Caki2 (cell line): Measurements from ENCODE around the gene MATN4. TPM values are rescaled to one million over a fixed set of nuclear protein-coding genes. Genes with fewer than 3 reads are reported as not detected.

Source experiments
- DNase-seq: peaks from one replicate; pipeline ENCODE4 v3.0.0-alpha.2; 2015; ENCODE audit warnings: low read depth
- in situ Hi-C: cut with HindIII; loops from 2 replicates; pipeline ENCODE4 v1.10.0; 2016; ENCODE audit warnings: low sequenced_read_pairs, low pct_unique_long_range_greater_than_20kb, mixed read lengths
- total RNA-seq: library from RNA; depleted of rRNA; stranded (reverse); fragments of >200 nt; shearing (Covaris generic); gene quantifications from 2 replicates; pipeline ENCODE4 v1.2.3, GENCODE V29; 2014; ENCODE audit warnings: low replicate concordance

The MATN4 gene
- total RNA-seq, 1 experiment from 2014 or later: 0.10 TPM

- no peak for DNase-seq
- in situ Hi-C loops: no loop called here
Observed at GRCh38 chr20:45318948-45319347, 10.8 kb upstream of the MATN4 start.

- no peak for DNase-seq
- in situ Hi-C loops: no loop called here
Observed at GRCh38 chr20:45318386-45318939, 10.4 kb upstream of the MATN4 start.

- in situ Hi-C loops: no loop called here
- no peak for DNase-seq
Observed at GRCh38 chr20:45317826-45318225, 9.7 kb upstream of the MATN4 start.

GRCh38 chr20:45316150-45317080 is 8.3 kb upstream of the MATN4 start:
- in situ Hi-C loops: no loop called here
- DNase-seq: no peak

GRCh38 chr20:45315672-45316071 is 7.6 kb upstream of the MATN4 start:
- no peak for DNase-seq
- in situ Hi-C loops: no loop called here

- DNase-seq: no peak
- in situ Hi-C loops: no loop called here
Observed at GRCh38 chr20:45313943-45314342, 5.8 kb upstream of the MATN4 start.

GRCh38 chr20:45313065-45313695 is 5.1 kb upstream of the MATN4 start:
- in situ Hi-C loops: no loop called here
- DNase-seq: no peak

- no peak for DNase-seq
- in situ Hi-C loops: no loop called here
Observed at GRCh38 chr20:45312241-45312640, 4.1 kb upstream of the MATN4 start.

- in situ Hi-C loops: no loop called here
- DNase-seq: peak; percentile 33
Observed at GRCh38 chr20:45311589-45312211, 3.6 kb upstream of the MATN4 start.

GRCh38 chr20:45309075-45309474 is 976 bp upstream of the MATN4 start:
- in situ Hi-C loops: no loop called here
- DNase-seq: no peak

GRCh38 chr20:45307076-45307640 is 941 bp downstream of the MATN4 start:
- no peak for DNase-seq
- in situ Hi-C loops: no loop called here

- in situ Hi-C loops: no loop called here
Observed at GRCh38 chr20:45306431-45306982, 1.6 kb downstream of the MATN4 start, which contains the start of gene RBPJL. Gene RBPJL (plus strand): TSS chr20:45306840. CDS start chr20:45306923, 83 bp downstream.

GRCh38 chr20:45305262-45305661 is 2.8 kb downstream of the MATN4 start:
- DNase-seq: no peak
- in situ Hi-C loops: no loop called here

More at GRCh38 chr20:45306431-45306982, 1.6 kb downstream of the MATN4 start, which contains the start of gene RBPJL:
- no peak for DNase-seq

- in situ Hi-C loops: no loop called here
- no peak for DNase-seq
Observed at GRCh38 chr20:45304464-45304999, 3.6 kb downstream of the MATN4 start.

- DNase-seq: no peak
- in situ Hi-C loops: no loop called here
Observed at GRCh38 chr20:45303586-45304463, 4.3 kb downstream of the MATN4 start.

- no peak for DNase-seq
- in situ Hi-C loops: no loop called here
Observed at GRCh38 chr20:45301824-45302271, 6.3 kb downstream of the MATN4 start.

- DNase-seq: peak; percentile 70
- in situ Hi-C loops: no loop called here
Observed at GRCh38 chr20:45300961-45301360, 7.1 kb downstream of the MATN4 start.
